ENCODE data around the gene TOMM40.

GRCh38 chr19:44886141-44886540, 4.9 kb upstream of the TOMM40 start:
- TF ChIP-seq CTCF (IDR thresholded peaks at IDR 0.05) (no peak), POLR2A (IDR thresholded peaks at IDR 0.05) (no peak)
